ENCODE measurements around the gene TBXT. TPM values are rescaled to one million over a fixed set of nuclear protein-coding genes. Genes with fewer than 3 reads are reported as not detected.
A peak's percentile ranks its signal among the peaks of the same experiment; 100 is the strongest.

Gene TBXT
- total RNA-seq, 2 experiments from 2014 or later, result not detected

GRCh38 chr6:166168616-166169548 lies 1.2 kb upstream of the TBXT start:
- intact Hi-C loops (cut with DNase I, micrococcal nuclease), result loop anchor here (2.0 to 10.0 kb wide), 3 partner anchors 162 to 506 kb away; partner anchors contain the start of gene PDE10A (in 1 of the 2)

GRCh38 chr6:166167258-166167731 lies 356 bp downstream of the TBXT start:
- no peaks in the 10 kb centered on the region for H3K36me3 Mint-ChIP-seq (ENCODE audit: low read depth)
- peaks cover 62% of the 10 kb centered on the region for H3K27me3 Mint-ChIP-seq
- H3K9me3 Mint-ChIP-seq (ENCODE audit: low read depth), result no peaks in the 10 kb centered on the region
- peaks cover 5% of the 10 kb centered on the region for H3K4me1 Mint-ChIP-seq
- ATAC-seq (no peak), DNase-seq (no peak)
- intact Hi-C loops (cut with DNase I, micrococcal nuclease), result loop anchor here (5.0 to 10.0 kb wide), 2 partner anchors 160 to 162 kb away; no protein-coding TSS in a partner anchor
- H3K27ac Mint-ChIP-seq, result no peak overlapping the region
- CTCF ChIA-PET, result interaction anchor here (0.7 kb wide), 1 partner anchor 1592 kb away, joined by 4 read pairs; no protein-coding TSS in a partner anchor
- no peak overlapping the region for H3K4me3 Mint-ChIP-seq
- POLR2A ChIA-PET, result no interaction called here

More at GRCh38 chr6:166168616-166169548, 1.2 kb upstream of the TBXT start:
- H3K4me1 Mint-ChIP-seq, result peaks cover 5% of the 10 kb centered on the region
- H3K4me3 Mint-ChIP-seq, result peak overlapping the region; percentile 52
- no peaks in the 10 kb centered on the region for H3K36me3 Mint-ChIP-seq (ENCODE audit: low read depth)
- CTCF ChIA-PET, result no interaction called here
- no peak overlapping the region for H3K27ac Mint-ChIP-seq
- peaks cover 50% of the 10 kb centered on the region for H3K27me3 Mint-ChIP-seq
- DNase-seq (no peak), ATAC-seq (no peak)
- POLR2A ChIA-PET, result no interaction called here
- no peaks in the 10 kb centered on the region for H3K9me3 Mint-ChIP-seq (ENCODE audit: low read depth)

GRCh38 chr6:166166314-166167257 lies 1.1 kb downstream of the TBXT start:
- DNase-seq, result no peak
- Mint-ChIP-seq H3K27me3 (peaks cover 65% of the 10 kb centered on the region), H3K4me1 (peaks cover 5% of the 10 kb centered on the region), H3K4me3 (no peak overlapping the region), H3K9me3 (ENCODE audit: low read depth) (no peaks in the 10 kb centered on the region), H3K36me3 (ENCODE audit: low read depth) (no peaks in the 10 kb centered on the region), H3K27ac (no peak overlapping the region)
- ChIA-PET POLR2A (no interaction called here), CTCF (interaction anchor here (0.7 kb wide), 1 partner anchor 1593 kb away, joined by 4 read pairs; no protein-coding TSS in a partner anchor)
- intact Hi-C loops (cut with DNase I, micrococcal nuclease), result loop anchor here (5.0 to 10.0 kb wide), 2 partner anchors 159 to 162 kb away; no protein-coding TSS in a partner anchor
- no peak for ATAC-seq

- no peak overlapping the region for H3K27ac Mint-ChIP-seq
- ATAC-seq (no peak), DNase-seq (no peak)
- intact Hi-C loops (cut with DNase I, micrococcal nuclease), result loop anchor here (5.0 to 10.0 kb wide), 2 partner anchors 158 to 161 kb away; no protein-coding TSS in a partner anchor
- POLR2A ChIA-PET, result no interaction called here
- peaks cover 63% of the 10 kb centered on the region for H3K27me3 Mint-ChIP-seq
- H3K4me3 Mint-ChIP-seq, result no peak overlapping the region
- no peaks in the 10 kb centered on the region for H3K9me3 Mint-ChIP-seq (ENCODE audit: low read depth)
- H3K36me3 Mint-ChIP-seq (ENCODE audit: low read depth), result no peaks in the 10 kb centered on the region
- CTCF ChIA-PET, result no interaction called here
- peaks cover 5% of the 10 kb centered on the region for H3K4me1 Mint-ChIP-seq
These were observed 1.9 kb downstream of the TBXT start for GRCh38 chr6:166165558-166166313.

- Mint-ChIP-seq H3K4me3 (no peak overlapping the region), H3K9me3 (ENCODE audit: low read depth) (no peaks in the 10 kb centered on the region), H3K27ac (no peak overlapping the region), H3K36me3 (ENCODE audit: low read depth) (no peaks in the 10 kb centered on the region), H3K27me3 (peaks cover 44% of the 10 kb centered on the region), H3K4me1 (no peaks in the 10 kb centered on the region)
- ATAC-seq (peak; percentile 96), DNase-seq (peak; percentile 57)
- CTCF ChIA-PET, result no interaction called here
- POLR2A ChIA-PET, result no interaction called here
- intact Hi-C loops (cut with DNase I, micrococcal nuclease), result loop anchor here in 1 of 2 experiments (10.0 kb wide), 1 partner anchor 158 kb away; no protein-coding TSS in a partner anchor
These were observed 4.9 kb downstream of the TBXT start for GRCh38 chr6:166162599-166163342.

- H3K9me3 Mint-ChIP-seq (ENCODE audit: low read depth), result no peaks in the 10 kb centered on the region
- intact Hi-C loops (cut with DNase I, micrococcal nuclease), result no loop called here
These were observed 9.6 kb downstream of the TBXT start for GRCh38 chr6:166157930-166158617.

GRCh38 chr6:166156942-166157341 lies 10.7 kb downstream of the TBXT start:
- peaks cover 1% of the 10 kb centered on the region for H3K9me3 Mint-ChIP-seq (ENCODE audit: low read depth)
- no peak for ATAC-seq
- ChIA-PET POLR2A (no interaction called here), CTCF (no interaction called here)
- no peak overlapping the region for H3K27ac Mint-ChIP-seq
- H3K4me3 Mint-ChIP-seq, result no peak overlapping the region
- H3K4me1 Mint-ChIP-seq, result no peaks in the 10 kb centered on the region
- peaks cover 6% of the 10 kb centered on the region for H3K27me3 Mint-ChIP-seq
- intact Hi-C loops (cut with DNase I, micrococcal nuclease), result no loop called here
- no peaks in the 10 kb centered on the region for H3K36me3 Mint-ChIP-seq (ENCODE audit: low read depth)
- DNase-seq, result no peak

More at GRCh38 chr6:166157930-166158617, 9.6 kb downstream of the TBXT start:
- DNase-seq (no peak), ATAC-seq (no peak)
- Mint-ChIP-seq H3K36me3 (ENCODE audit: low read depth) (no peaks in the 10 kb centered on the region), H3K27ac (no peak overlapping the region), H3K4me1 (no peaks in the 10 kb centered on the region), H3K27me3 (peaks cover 11% of the 10 kb centered on the region), H3K4me3 (no peak overlapping the region)
- CTCF ChIA-PET, result no interaction called here
- POLR2A ChIA-PET, result no interaction called here

GRCh38 chr6:166153966-166154365 lies 13.7 kb downstream of the TBXT start:
- intact Hi-C loops (cut with DNase I, micrococcal nuclease), result no loop called here
- ChIA-PET POLR2A (no interaction called here), CTCF (no interaction called here)
- H3K9me3 Mint-ChIP-seq (ENCODE audit: low read depth), result peaks cover 4% of the 10 kb centered on the region
- no peak for ATAC-seq
- H3K27me3 Mint-ChIP-seq, result peaks cover 4% of the 10 kb centered on the region
- no peaks in the 10 kb centered on the region for H3K36me3 Mint-ChIP-seq (ENCODE audit: low read depth)
- H3K4me1 Mint-ChIP-seq, result no peaks in the 10 kb centered on the region
- no peak overlapping the region for H3K27ac Mint-ChIP-seq
- no peak overlapping the region for H3K4me3 Mint-ChIP-seq
- DNase-seq, result no peak

- H3K27me3 Mint-ChIP-seq, result peaks cover 4% of the 10 kb centered on the region
- ChIA-PET CTCF (no interaction called here), POLR2A (no interaction called here)
- H3K4me1 Mint-ChIP-seq, result no peaks in the 10 kb centered on the region
- peaks cover 4% of the 10 kb centered on the region for H3K9me3 Mint-ChIP-seq (ENCODE audit: low read depth)
- no peak overlapping the region for H3K4me3 Mint-ChIP-seq
- intact Hi-C loops (cut with DNase I, micrococcal nuclease), result no loop called here
- no peak overlapping the region for H3K27ac Mint-ChIP-seq
- DNase-seq, result no peak
- ATAC-seq, result no peak
- H3K36me3 Mint-ChIP-seq (ENCODE audit: low read depth), result no peaks in the 10 kb centered on the region
These were observed 15.0 kb downstream of the TBXT start for GRCh38 chr6:166152660-166153059.

GRCh38 chr6:166151798-166152197 lies 15.9 kb downstream of the TBXT start:
- Mint-ChIP-seq H3K4me1 (no peaks in the 10 kb centered on the region), H3K9me3 (ENCODE audit: low read depth) (peaks cover 4% of the 10 kb centered on the region), H3K27ac (no peak overlapping the region), H3K36me3 (ENCODE audit: low read depth) (no peaks in the 10 kb centered on the region), H3K4me3 (no peak overlapping the region), H3K27me3 (peaks cover 2% of the 10 kb centered on the region)
- intact Hi-C loops (cut with DNase I, micrococcal nuclease), result no loop called here
- DNase-seq (no peak), ATAC-seq (no peak)
- ChIA-PET CTCF (no interaction called here), POLR2A (no interaction called here)

Measured in activated CD4-positive, alpha-beta T cell treated with anti-CD3 and anti-CD28 coated beads for 36 hours (primary cell).